ENCODE results near the gene GALNT10. TPM values are rescaled to one million over a fixed set of nuclear protein-coding genes. Genes with fewer than 3 reads are reported as not detected.

GALNT10 gene
- total RNA-seq, 1 donor = 46.5 TPM

GRCh38 chr5:154466147-154466546 lies 275.6 kb downstream of the GALNT10 start:
- DNase-seq (ENCODE audit: low read depth) = no peak
- TF ChIP-seq CTCF (IDR thresholded peaks at IDR 0.05; ENCODE audit: insufficient read depth, low read length) = no peak
- no peak overlapping the region for H3K4me3 ChIP-seq (ENCODE audit: low read depth, low read length)

- TF ChIP-seq CTCF (IDR thresholded peaks at IDR 0.05; ENCODE audit: insufficient read depth, low read length) = no peak
- H3K4me3 ChIP-seq (ENCODE audit: low read depth, low read length) = no peak overlapping the region
- DNase-seq (ENCODE audit: low read depth) = no peak
These were observed 276.1 kb downstream of the GALNT10 start for GRCh38 chr5:154466671-154467070.

GRCh38 chr5:154467655-154468354 lies 277.3 kb downstream of the GALNT10 start:
- peak; percentile 72 for DNase-seq (ENCODE audit: low read depth)
- no peak overlapping the region for H3K4me3 ChIP-seq (ENCODE audit: low read depth, low read length)
- TF ChIP-seq CTCF (IDR thresholded peaks at IDR 0.05; ENCODE audit: insufficient read depth, low read length) = peak; percentile 90

GRCh38 chr5:154470137-154470536 lies 279.6 kb downstream of the GALNT10 start:
- no peak for TF ChIP-seq CTCF (IDR thresholded peaks at IDR 0.05; ENCODE audit: insufficient read depth, low read length)
- DNase-seq (ENCODE audit: low read depth) = peak; percentile 29
- no peak overlapping the region for H3K4me3 ChIP-seq (ENCODE audit: low read depth, low read length)

Small RNA genes within 50 kb of the gene (small RNA-seq; reads per million reads assigned to genes)
- gene MIR1294 = 6.6 reads per million, percentile 91 among the genes with 10 or more reads in this experiment
- gene RN7SL655P = not detected

Other genes with a start within 250 kb of the GALNT10 start
- gene FAM114A2, start 151.8 kb upstream of the GALNT10 start, total RNA-seq (ENCODE audit: low replicate concordance) = 34.7 and 39.3 TPM in 2 replicates
- 13.5 and 75.3 TPM in 2 replicates for gene MFAP3, start 151.8 kb upstream of the GALNT10 start, total RNA-seq (ENCODE audit: low replicate concordance)

Measured in fibroblast of the aortic adventitia (primary cell).